ENCODE measurements around the gene TIAM1. TPM values are rescaled to one million over a fixed set of nuclear protein-coding genes. Genes with fewer than 3 reads are reported as not detected.

The TIAM1 gene, protein sequence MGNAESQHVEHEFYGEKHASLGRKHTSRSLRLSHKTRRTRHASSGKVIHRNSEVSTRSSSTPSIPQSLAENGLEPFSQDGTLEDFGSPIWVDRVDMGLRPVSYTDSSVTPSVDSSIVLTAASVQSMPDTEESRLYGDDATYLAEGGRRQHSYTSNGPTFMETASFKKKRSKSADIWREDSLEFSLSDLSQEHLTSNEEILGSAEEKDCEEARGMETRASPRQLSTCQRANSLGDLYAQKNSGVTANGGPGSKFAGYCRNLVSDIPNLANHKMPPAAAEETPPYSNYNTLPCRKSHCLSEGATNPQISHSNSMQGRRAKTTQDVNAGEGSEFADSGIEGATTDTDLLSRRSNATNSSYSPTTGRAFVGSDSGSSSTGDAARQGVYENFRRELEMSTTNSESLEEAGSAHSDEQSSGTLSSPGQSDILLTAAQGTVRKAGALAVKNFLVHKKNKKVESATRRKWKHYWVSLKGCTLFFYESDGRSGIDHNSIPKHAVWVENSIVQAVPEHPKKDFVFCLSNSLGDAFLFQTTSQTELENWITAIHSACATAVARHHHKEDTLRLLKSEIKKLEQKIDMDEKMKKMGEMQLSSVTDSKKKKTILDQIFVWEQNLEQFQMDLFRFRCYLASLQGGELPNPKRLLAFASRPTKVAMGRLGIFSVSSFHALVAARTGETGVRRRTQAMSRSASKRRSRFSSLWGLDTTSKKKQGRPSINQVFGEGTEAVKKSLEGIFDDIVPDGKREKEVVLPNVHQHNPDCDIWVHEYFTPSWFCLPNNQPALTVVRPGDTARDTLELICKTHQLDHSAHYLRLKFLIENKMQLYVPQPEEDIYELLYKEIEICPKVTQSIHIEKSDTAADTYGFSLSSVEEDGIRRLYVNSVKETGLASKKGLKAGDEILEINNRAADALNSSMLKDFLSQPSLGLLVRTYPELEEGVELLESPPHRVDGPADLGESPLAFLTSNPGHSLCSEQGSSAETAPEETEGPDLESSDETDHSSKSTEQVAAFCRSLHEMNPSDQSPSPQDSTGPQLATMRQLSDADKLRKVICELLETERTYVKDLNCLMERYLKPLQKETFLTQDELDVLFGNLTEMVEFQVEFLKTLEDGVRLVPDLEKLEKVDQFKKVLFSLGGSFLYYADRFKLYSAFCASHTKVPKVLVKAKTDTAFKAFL (N-terminal part only)
- 10 to 100 TPM; 12.9 to 14.6 (median 13.4) TPM for polyA plus RNA-seq (ENCODE audit: insufficient read length in 3 of 3)

DNA sequence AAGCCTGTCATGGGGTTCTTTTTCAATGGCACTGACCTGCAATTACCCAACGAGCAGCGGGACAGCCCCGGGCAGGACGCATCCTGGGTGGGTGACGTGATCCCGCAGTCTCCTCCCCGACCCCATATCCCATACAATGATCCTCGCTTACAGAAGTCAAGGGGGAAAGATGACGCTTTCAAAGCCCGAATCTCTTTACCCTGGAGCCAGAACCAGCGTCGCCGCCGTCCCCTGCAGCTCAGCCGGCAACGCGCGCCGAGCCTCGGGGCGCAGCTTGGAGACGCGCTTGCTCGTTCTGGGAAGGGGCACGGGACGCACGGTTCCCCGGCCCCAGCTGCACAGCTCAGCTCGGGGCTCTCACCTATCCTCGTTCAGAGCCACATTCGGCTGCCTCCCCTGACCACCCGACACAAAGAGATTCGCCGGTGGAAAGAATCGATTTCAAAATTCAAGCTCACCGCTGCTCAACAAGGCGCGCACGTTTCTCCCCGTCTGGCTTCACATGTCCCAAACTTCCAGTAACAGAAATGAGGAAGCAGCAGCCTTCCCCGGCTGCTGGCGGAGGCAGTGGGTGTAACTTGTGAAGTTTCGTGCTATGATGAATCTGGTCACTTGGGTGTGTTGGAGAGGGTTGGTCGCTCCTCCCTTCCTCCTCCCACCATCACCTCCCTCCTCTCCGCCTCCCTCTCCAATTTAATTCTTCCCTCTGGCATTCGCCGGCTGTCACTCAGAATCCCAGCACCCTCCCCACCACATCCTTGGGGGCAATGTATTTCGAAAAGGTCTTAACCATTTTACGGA is at the start of gene TIAM1:
TIAM1 (minus strand) TSS at position 582 of the 801 bp plus-strand sequence. CDS start 77,289 bp downstream, outside the sequence.
- DNase-seq (ENCODE audit: low read depth in 3 of 3, low spot score in 2 of 3) = peak in 2 of 3 donors; percentile 49 to 51

- no peak for DNase-seq (ENCODE audit: low read depth in 3 of 3, low spot score in 2 of 3)
Measured at GRCh38 chr21:31387560-31388186, 43.6 kb upstream of the TIAM1 start.

GRCh38 chr21:31386006-31386405 is 41.9 kb upstream of the TIAM1 start:
- no peak for DNase-seq (ENCODE audit: low read depth in 3 of 3, low spot score in 2 of 3)

DNA sequence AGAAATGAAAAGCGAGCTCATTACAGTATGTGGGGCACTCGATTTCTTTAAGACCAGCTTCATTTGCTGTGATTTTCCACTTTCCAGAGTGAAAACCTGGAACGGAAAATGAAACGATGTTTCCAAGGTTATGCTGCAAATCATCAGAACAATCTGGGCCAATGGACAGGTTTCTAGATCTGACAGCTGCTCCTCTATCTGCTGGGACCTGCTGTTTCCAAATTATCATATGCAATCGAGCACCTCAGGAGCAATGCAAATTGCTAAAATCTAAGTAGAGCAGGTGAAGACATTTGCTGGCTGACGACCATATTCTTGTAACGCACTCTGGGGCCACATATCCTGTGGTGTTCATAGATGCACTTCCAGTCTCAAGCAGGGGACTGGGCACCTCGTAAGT is 39.7 kb upstream of the TIAM1 start:
- DNase-seq (ENCODE audit: low read depth in 3 of 3, low spot score in 2 of 3) = no peak

- DNase-seq (ENCODE audit: low read depth in 3 of 3, low spot score in 2 of 3) = no peak
Measured at GRCh38 chr21:31382060-31382459, 38.0 kb upstream of the TIAM1 start.

DNA sequence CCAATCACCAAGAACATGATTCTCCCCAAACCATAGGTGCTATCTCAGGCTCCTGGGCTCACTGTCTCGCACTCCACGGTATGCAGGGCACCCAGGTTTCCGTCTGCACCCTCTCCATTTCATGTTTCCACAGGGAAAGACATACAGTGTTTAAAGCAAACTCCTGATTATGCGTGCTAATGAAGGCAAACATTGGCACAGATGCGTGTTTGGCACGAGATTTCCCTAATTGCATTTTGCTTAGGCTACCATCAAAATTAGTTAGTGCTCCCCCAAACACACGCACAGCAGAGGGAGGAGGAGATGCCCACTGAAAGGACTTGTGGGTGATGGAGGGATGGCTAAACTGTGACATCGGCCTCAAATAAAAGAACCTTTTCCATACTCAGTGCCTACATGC is 32.2 kb upstream of the TIAM1 start:
- DNase-seq (ENCODE audit: low read depth in 3 of 3, low spot score in 2 of 3) = no peak

DNA sequence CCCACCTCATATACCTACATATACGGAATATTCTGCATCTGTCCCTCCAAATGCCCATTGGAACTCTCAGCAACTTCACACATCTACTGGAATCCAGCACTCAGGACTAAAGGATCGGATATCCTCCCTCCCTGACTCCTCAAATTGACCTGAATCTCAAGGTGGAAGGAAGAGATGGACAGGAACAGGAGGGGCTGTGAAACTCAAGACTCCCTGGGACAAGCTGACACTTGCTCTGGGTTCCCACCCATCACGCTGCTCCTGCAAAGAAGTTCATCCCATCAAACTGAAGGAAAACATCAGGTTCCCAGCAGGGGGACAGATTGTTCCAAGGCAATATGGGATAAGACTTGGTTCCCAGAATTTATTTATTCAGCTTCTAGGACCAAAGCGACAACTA is 30.3 kb upstream of the TIAM1 start:
- no peak for DNase-seq (ENCODE audit: low read depth in 3 of 3, low spot score in 2 of 3)

GRCh38 chr21:31372471-31372765 is 28.4 kb upstream of the TIAM1 start:
- no peak for DNase-seq (ENCODE audit: low read depth in 3 of 3, low spot score in 2 of 3)

- DNase-seq (ENCODE audit: low read depth in 3 of 3, low spot score in 2 of 3) = no peak
Measured at GRCh38 chr21:31371715-31372470, 27.8 kb upstream of the TIAM1 start.

GRCh38 chr21:31370893-31371544 is 27.0 kb upstream of the TIAM1 start:
- no peak for DNase-seq (ENCODE audit: low read depth in 3 of 3, low spot score in 2 of 3)

GRCh38 chr21:31370281-31370892 is 26.3 kb upstream of the TIAM1 start:
- no peak for DNase-seq (ENCODE audit: low read depth in 3 of 3, low spot score in 2 of 3)

GRCh38 chr21:31368361-31368760 is 24.3 kb upstream of the TIAM1 start:
- DNase-seq (ENCODE audit: low read depth in 3 of 3, low spot score in 2 of 3) = no peak

- DNase-seq (ENCODE audit: low read depth in 3 of 3, low spot score in 2 of 3) = no peak
Measured at GRCh38 chr21:31367801-31368200, 23.7 kb upstream of the TIAM1 start.

DNA sequence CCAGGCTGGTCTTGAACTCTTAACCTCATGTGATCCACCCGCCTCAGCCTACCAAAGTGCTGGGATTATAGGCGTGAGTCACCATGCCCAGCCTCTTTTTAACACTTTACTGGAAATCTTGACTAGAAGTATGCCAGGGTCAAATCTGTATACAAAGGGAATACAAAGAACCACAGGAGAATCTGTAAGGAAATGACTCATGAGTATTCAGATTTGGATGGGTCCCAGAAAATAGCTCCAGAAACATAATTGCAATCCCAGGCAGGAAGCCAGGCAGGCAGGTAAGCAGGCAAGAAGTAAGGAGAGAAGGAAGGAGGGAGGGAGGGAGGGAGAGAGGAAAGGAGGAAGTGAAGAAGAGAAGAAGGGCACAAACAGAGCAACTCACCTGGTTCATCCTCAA is 22.8 kb upstream of the TIAM1 start:
- DNase-seq (ENCODE audit: low read depth in 3 of 3, low spot score in 2 of 3) = no peak

DNA sequence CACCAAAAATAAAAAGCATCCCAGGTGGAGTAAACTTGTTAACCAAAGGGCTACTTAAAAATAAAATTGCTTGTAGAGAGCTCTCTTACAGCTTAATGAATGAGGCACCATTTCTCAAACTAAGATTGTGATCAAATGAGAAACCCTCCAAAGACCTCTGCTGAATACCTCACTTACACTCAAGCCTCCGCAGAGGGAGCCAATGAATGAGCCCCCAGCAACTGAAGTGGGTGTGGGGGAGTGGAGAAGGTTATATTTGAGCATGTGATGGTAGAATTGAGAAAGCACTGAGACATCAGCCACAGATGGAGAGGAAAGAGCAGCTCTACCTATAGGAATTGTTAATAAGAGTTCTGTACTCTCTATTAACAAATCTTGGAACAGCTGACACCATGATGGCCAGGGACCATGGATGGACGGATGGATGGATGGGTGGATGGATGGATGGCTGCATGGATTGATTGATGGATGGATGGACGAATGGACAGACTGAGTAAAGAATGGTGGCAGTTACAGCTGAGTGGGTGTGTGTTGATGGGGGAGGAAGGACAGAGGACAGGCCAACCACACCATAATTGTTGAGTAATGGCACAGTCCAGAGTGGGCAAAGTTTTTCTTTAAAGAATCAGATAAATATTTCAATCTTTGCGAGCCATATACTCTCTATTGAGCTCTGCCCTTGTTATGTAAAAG is 20.3 kb upstream of the TIAM1 start:
- DNase-seq (ENCODE audit: low read depth in 3 of 3, low spot score in 2 of 3) = no peak

GRCh38 chr21:31363720-31364119 is 19.7 kb upstream of the TIAM1 start:
- DNase-seq (ENCODE audit: low read depth in 3 of 3, low spot score in 2 of 3) = no peak

- DNase-seq (ENCODE audit: low read depth in 3 of 3, low spot score in 2 of 3) = no peak
Measured at GRCh38 chr21:31360717-31361116, 16.7 kb upstream of the TIAM1 start.

DNA sequence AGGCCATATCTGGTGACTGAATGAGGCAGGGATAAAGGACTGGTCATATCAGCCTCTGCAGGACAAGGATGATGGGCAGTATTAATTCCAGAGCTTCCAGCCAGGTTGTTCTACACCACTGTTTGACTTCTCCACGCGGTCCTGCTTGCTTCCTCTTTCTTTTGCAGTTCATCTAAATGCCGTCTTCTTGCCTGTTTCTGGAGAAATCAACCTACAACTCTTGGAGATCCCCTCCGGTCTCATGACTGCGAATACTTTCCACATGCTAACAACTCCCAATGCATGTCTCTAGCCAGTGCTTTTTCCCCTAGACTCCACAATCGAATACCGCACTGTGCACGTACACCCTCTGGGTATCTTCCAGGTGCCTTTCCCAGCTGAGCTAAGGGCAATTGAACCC is 14.1 kb upstream of the TIAM1 start:
- DNase-seq (ENCODE audit: low read depth in 3 of 3, low spot score in 2 of 3) = no peak

Data from right renal cortex interstitium (tissue), 3 donors.